ENCODE results near the gene KRTAP4-3.
"Not testable (repeated sequence)": the region's sequence is repeated elsewhere in the genome, so short reads cannot be mapped to it uniquely, and the experiment has no call there.

The KRTAP4-3 gene

DNA sequence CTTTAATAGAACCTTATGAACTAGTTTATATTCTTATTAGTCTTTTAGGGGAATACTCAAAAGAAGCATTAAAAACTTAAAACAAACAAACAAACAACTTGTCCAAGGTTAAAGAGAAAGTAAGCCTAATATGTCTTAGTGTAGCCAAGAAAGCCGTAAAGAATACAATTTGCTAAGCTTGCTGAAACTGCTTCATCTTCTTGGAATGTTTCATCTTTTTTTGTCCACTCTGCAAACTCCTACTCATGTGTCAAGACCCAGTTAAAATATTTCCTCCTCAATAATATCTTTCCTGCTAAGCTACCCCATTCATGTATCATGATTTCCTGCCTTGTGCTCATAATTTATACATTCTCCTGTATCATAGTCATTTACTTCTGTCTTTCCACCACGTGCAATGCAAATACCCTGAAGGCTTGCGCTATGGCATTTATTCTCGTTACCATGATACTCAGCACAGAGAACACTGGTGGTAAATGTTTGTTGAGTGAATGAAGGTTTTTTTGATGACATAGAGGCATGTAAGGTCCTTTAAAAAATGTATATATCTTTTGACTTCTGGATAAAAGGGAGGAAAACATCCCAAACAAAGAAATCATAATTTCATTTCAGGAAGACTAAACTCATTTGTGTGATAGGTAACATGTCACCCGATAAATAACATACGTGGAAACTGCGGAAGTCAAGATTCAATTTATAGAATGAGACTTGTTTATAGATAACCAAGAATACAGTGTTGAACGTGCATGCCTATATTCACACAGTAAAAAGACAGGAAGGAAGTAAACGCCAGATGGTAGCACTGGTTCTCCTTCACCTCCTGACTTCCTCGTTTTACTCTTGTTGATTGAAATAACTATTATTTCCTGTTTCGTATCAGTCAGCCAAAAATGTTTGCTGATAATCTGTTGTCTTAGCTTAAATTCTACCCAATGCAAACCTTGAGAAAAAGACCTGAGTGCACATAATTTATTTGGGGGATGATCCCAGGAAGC is 48.0 kb downstream of the KRTAP4-3 start:
- not testable (repeated sequence) for DNase-seq (ENCODE audit: low read depth, low spot score)

DNA sequence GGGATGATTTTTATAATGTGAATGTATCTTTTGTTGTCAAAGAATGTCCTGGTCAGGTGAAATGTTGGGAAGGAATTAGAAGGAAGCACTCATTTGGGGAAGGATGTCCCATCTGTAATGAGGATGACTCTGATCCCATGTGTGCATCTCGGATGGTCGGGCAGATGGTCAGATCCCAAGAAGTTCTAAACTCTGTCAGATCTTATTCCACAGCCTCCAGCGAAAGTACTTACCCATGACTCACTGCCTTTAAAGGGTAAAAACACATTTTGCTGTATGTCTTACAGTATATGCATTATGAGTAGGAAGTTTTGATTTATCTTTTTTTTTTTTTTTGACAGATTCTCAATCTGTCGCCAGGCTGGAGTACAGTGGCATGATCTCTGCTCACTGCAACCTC is 49.3 kb downstream of the KRTAP4-3 start:
- DNase-seq (ENCODE audit: low read depth, low spot score) = no peak

DNA sequence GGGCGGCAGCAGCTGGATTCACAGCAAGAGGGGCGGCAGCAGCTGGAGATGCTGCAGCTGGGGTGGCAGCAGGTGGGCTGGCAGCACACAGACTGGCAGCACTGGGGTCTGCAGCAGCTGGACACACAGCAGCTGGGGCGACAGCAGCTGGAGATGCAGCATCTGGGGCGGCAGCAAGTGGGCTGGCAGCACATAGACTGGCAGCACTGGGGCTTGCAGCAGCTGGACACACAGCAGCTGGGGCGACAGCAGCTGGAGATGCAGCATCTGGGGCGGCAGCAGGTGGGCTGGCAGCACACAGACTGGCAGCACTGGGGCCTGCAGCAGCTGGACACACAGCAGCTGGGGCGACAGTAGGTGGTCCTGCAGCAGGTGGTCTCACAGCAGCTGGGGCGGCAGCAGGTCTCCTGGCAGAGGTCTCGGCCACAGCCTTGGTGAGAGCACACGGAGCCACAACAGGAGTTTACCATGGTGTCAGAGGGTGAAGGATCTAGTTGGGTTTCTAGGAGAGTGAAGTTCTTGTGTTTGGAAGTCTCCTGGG is 50.1 kb downstream of the KRTAP4-3 start, which contains the start of gene KRTAP4-11:
Gene KRTAP4-11, minus strand, starts transcription at position 528 of the 541 bp plus-strand sequence. Its CDS starts 58 bp downstream, at position 470.
- DNase-seq (ENCODE audit: low read depth, low spot score) = not testable (repeated sequence)
